Keratinocyte (primary cell): ENCODE results near the gene ADARB2. TPM values are rescaled to one million over a fixed set of nuclear protein-coding genes. Genes with fewer than 3 reads are reported as not detected.

Experiments used
- DNase-seq: peaks from one replicate; pipeline ENCODE4 v3.0.0-alpha.2; 2011; ENCODE audit warnings: low read depth, missing footprints, low spot score
- FAIRE-seq: peaks from 2 replicates; lab custom pipeline; 2011; peaks lifted over from hg19 to GRCh38; lab: Jason Lieb, UNC
- H2AFZ ChIP-seq: 2 replicates; pipeline ENCODE4 v1.6.0; 2012; ENCODE audit warnings: low read length, control low read depth, inconsistent platforms; ENCODE audit not compliant: control insufficient read depth
- H3K27ac ChIP-seq: 2 replicates; pipeline ENCODE4 v1.5.1; 2011; ENCODE audit warnings: low read length; ENCODE audit not compliant: control insufficient read depth, insufficient read depth
- H3K27me3 ChIP-seq: 3 replicates; pipeline ENCODE4 v1.6.0; 2011; ENCODE audit warnings: low read length; ENCODE audit not compliant: control insufficient read depth, insufficient read depth; ENCODE audit errors: extremely low read depth
- H3K36me3 ChIP-seq, 2 experiments: 2 replicates in 1 of 2; 3 replicates in 1 of 2; pipeline ENCODE4 v1.5.1; 2011; ENCODE audit warnings: low read length in 2 of 2, mild to moderate bottlenecking in 1 of 2; ENCODE audit not compliant: control insufficient read depth in 2 of 2, insufficient read depth in 2 of 2; ENCODE audit errors: extremely low read depth in 1 of 2
- H3K4me1 ChIP-seq: 3 replicates; pipeline ENCODE4 v1.5.1; 2011; ENCODE audit warnings: low read length; ENCODE audit not compliant: control insufficient read depth, insufficient read depth; ENCODE audit errors: extremely low read depth
- H3K4me2 ChIP-seq: 3 replicates; pipeline ENCODE4 v1.6.0; 2011; ENCODE audit warnings: low read depth, low read length; ENCODE audit not compliant: control insufficient read depth, insufficient read depth; ENCODE audit errors: extremely low read depth
- H3K4me3 ChIP-seq, 3 experiments: fragments of 200-600 bp in 1 of 3; sonication (generic) in 1 of 3; 2 replicates in 2 of 3; 3 replicates in 1 of 3; pipeline ENCODE4 v1.5.1; 2011 to 2016; ENCODE audit warnings: low read length in 3 of 3, mild to moderate bottlenecking in 3 of 3, control low read depth in 2 of 3, inconsistent platforms in 1 of 3, low read depth in 1 of 3, mixed read lengths in 1 of 3, mixed run types in 1 of 3, moderate library complexity in 1 of 3; ENCODE audit not compliant: control insufficient read depth in 2 of 3, insufficient read depth in 2 of 3; ENCODE audit errors: extremely low read depth in 1 of 3
- H3K79me2 ChIP-seq: 2 replicates; pipeline ENCODE4 v1.6.0; 2012; ENCODE audit warnings: low read length; ENCODE audit not compliant: control insufficient read depth, insufficient read depth
- H3K9ac ChIP-seq: 3 replicates; pipeline ENCODE4 v1.6.0; 2011; ENCODE audit warnings: low read length; ENCODE audit not compliant: control insufficient read depth, insufficient read depth; ENCODE audit errors: extremely low read depth
- H3K9me1 ChIP-seq: 3 replicates; pipeline ENCODE4 v1.6.0; 2011; ENCODE audit warnings: low read length; ENCODE audit not compliant: control insufficient read depth, insufficient read depth; ENCODE audit errors: extremely low read depth
- H3K9me3 ChIP-seq: 2 replicates; pipeline ENCODE4 v1.5.1; 2012; ENCODE audit warnings: low read depth, low read length; ENCODE audit not compliant: control insufficient read depth
- H4K20me1 ChIP-seq: 3 replicates; pipeline ENCODE4 v1.6.0; 2011; ENCODE audit warnings: low read length; ENCODE audit not compliant: control insufficient read depth, insufficient read depth; ENCODE audit errors: extremely low read depth
- CTCF ChIP-seq, 3 experiments: IDR thresholded peaks in 1 of 3; conservative IDR thresholded peaks in 1 of 3; optimal IDR thresholded peaks in 1 of 3; 2 replicates in 2 of 3; 3 replicates in 1 of 3; pipeline versions ENCODE3 to v1.5.1; 2011; ENCODE audit warnings: low read length in 3 of 3, mild to moderate bottlenecking in 3 of 3, moderate library complexity in 2 of 3, control low read depth in 1 of 3, inconsistent platforms in 1 of 3; ENCODE audit not compliant: insufficient read depth in 2 of 3; ENCODE audit errors: extremely low read depth in 1 of 3
- EZH2 ChIP-seq: IDR thresholded peaks from one replicate; pipeline ENCODE4 v1.6.1; 2012; ENCODE audit warnings: inconsistent platforms, mild to moderate bottlenecking, low read length, moderate library complexity
- dilution Hi-C: fragments of 300-500 bp; cut with MboI; formaldehyde crosslinking; loops from one replicate; pipeline ENCODE4 v1.7.0; 2020; ENCODE audit warnings: low sequenced_read_pairs; ENCODE audit not compliant: extremely low pct_ligation_motif_present
- polyA plus RNA-seq, 5 experiments: library from polyadenylated mRNA; depleted of rRNA in 3 of 5; stranded (reverse) in 3 of 5; stranded (forward) in 1 of 5; unstranded in 1 of 5; fragments of >200 nt; gene quantifications; 1 replicate in 1 of 5; 2 replicates in 3 of 5; 3 replicates in 1 of 5; pipeline versions ENCODE4 v1.2.1 to v1.2.3, GENCODE V29; 2011 to 2012; ENCODE audit warnings: missing spikeins in 2 of 5, low read depth in 1 of 5, low replicate concordance in 1 of 5

Gene ADARB2
- polyA plus RNA-seq, 1 donor (not counting 4 experiments of a cell fraction or from before 2014, with no cell fraction given): not detected

- H3K9me1 ChIP-seq: no peaks in the 10 kb centered on the region
- no peaks in the 10 kb centered on the region for H3K9me3 ChIP-seq
- DNase-seq (no peak), FAIRE-seq (no peak)
- H4K20me1 ChIP-seq: no peaks in the 10 kb centered on the region
- no peaks in the 10 kb centered on the region for H3K36me3 ChIP-seq
- no peak overlapping the region for H3K9ac ChIP-seq
- no peak overlapping the region for H3K27ac ChIP-seq
- H3K4me3 ChIP-seq: no peak overlapping the region
- H3K27me3 ChIP-seq: no peaks in the 10 kb centered on the region
- TF ChIP-seq EZH2 (no peak), CTCF (optimal IDR thresholded peaks at IDR 0.05 in 1 of 3, IDR thresholded peaks at IDR 0.05 in 1 of 3, conservative IDR thresholded peaks at IDR 0.05 in 1 of 3; ENCODE audit: extremely low read depth in 1 of 3, insufficient read depth in 2 of 3, low read length in 3 of 3) (no peak)
- dilution Hi-C loops: no loop called here
- no peaks in the 10 kb centered on the region for H3K4me1 ChIP-seq
- H3K79me2 ChIP-seq: no peaks in the 10 kb centered on the region
- no peak overlapping the region for H2AFZ ChIP-seq
- H3K4me2 ChIP-seq: no peak overlapping the region
These were observed 388.6 kb downstream of the ADARB2 start for GRCh38 chr10:1348773-1349050.

GRCh38 chr10:1347962-1348772 is 389.2 kb downstream of the ADARB2 start:
- Histone ChIP-seq H3K4me1 (no peaks in the 10 kb centered on the region), H3K9ac (no peak overlapping the region), H3K27ac (no peak overlapping the region), H3K9me1 (no peaks in the 10 kb centered on the region), H3K4me2 (no peak overlapping the region), H3K9me3 (no peaks in the 10 kb centered on the region), H3K27me3 (no peaks in the 10 kb centered on the region), H3K4me3 (no peak overlapping the region), H3K79me2 (no peaks in the 10 kb centered on the region), H3K36me3 (no peaks in the 10 kb centered on the region), H4K20me1 (no peaks in the 10 kb centered on the region), H2AFZ (no peak overlapping the region)
- dilution Hi-C loops: no loop called here
- FAIRE-seq: no peak
- TF ChIP-seq EZH2 (no peak), CTCF (optimal IDR thresholded peaks at IDR 0.05 in 1 of 3, IDR thresholded peaks at IDR 0.05 in 1 of 3, conservative IDR thresholded peaks at IDR 0.05 in 1 of 3; ENCODE audit: extremely low read depth in 1 of 3, insufficient read depth in 2 of 3, low read length in 3 of 3) (no peak)
- no peak for DNase-seq
